Measurements from ENCODE around the gene OPTN.
"Not testable (repeated sequence)": the region's sequence is repeated elsewhere in the genome, so short reads cannot be mapped to it uniquely, and the experiment has no call there.

Gene OPTN

GRCh38 chr10:13136651-13137050, 36.7 kb downstream of the OPTN start:
- DNase-seq: no peak

- DNase-seq: no peak
These were observed 39.2 kb downstream of the OPTN start for GRCh38 chr10:13139150-13139549.

GRCh38 chr10:13139676-13140075, 39.7 kb downstream of the OPTN start:
- no peak for DNase-seq

- no peak for DNase-seq
These were observed 40.7 kb downstream of the OPTN start for GRCh38 chr10:13140627-13141190.

GRCh38 chr10:13143766-13144165, 43.8 kb downstream of the OPTN start:
- DNase-seq: no peak

GRCh38 chr10:13144814-13145213, 44.9 kb downstream of the OPTN start:
- no peak for DNase-seq

GRCh38 chr10:13146379-13146778, 46.4 kb downstream of the OPTN start:
- no peak for DNase-seq

GRCh38 chr10:13147161-13147560, 47.2 kb downstream of the OPTN start:
- no peak for DNase-seq

GRCh38 chr10:13152296-13152695, 52.3 kb downstream of the OPTN start:
- no peak for DNase-seq

GRCh38 chr10:13155860-13156259, 55.9 kb downstream of the OPTN start:
- DNase-seq: not testable (repeated sequence)

GRCh38 chr10:13158401-13158800, 58.4 kb downstream of the OPTN start:
- no peak for DNase-seq

- DNase-seq: peak; percentile 99
These were observed 61.2 kb downstream of the OPTN start, which contains the start of gene MCM10 for GRCh38 chr10:13160934-13161856. Gene MCM10, plus strand, starts transcription at chr10:13161558. Its CDS starts 2,645 bp downstream, at chr10:13164203.

- DNase-seq: no peak
These were observed 61.9 kb downstream of the OPTN start for GRCh38 chr10:13161857-13162271.

- DNase-seq: no peak
These were observed 63.9 kb downstream of the OPTN start for GRCh38 chr10:13163859-13164258.

GRCh38 chr10:13165177-13165576, 65.2 kb downstream of the OPTN start:
- no peak for DNase-seq

- DNase-seq: no peak
These were observed 67.6 kb downstream of the OPTN start for GRCh38 chr10:13167568-13167967.

- no peak for DNase-seq
These were observed 68.8 kb downstream of the OPTN start for GRCh38 chr10:13168781-13169180.

- DNase-seq: no peak
These were observed 73.7 kb downstream of the OPTN start for GRCh38 chr10:13173616-13174015.

GRCh38 chr10:13180788-13181187, 80.8 kb downstream of the OPTN start:
- no peak for DNase-seq

GRCh38 chr10:13182424-13182823, 82.5 kb downstream of the OPTN start:
- no peak for DNase-seq

GRCh38 chr10:13183625-13184024, 83.7 kb downstream of the OPTN start:
- DNase-seq: no peak

- no peak for DNase-seq
These were observed 84.3 kb downstream of the OPTN start for GRCh38 chr10:13184276-13184675.

GRCh38 chr10:13184730-13185514, 85.0 kb downstream of the OPTN start:
- DNase-seq: peak; percentile 15

GRCh38 chr10:13187135-13187534, 87.2 kb downstream of the OPTN start:
- no peak for DNase-seq
